HUDEP-2 (cell line): ENCODE results near the gene DIAPH3.
"Not testable (repeated sequence)": the region's sequence is repeated elsewhere in the genome, so short reads cannot be mapped to it uniquely, and the experiment has no call there.

Experiments
- DNase-seq, 76 experiments: peaks; one replicate each; lab custom pipeline; 2025; ENCODE audit not compliant: unreplicated experiment in 76 of 76; lab: John Stamatoyannopoulos, UW

The DIAPH3 gene

GRCh38 chr13:60108589-60108988, 55.1 kb downstream of the DIAPH3 start:
- peak in 3 of 76 experiments; percentile 3 to 17 (median 9) for DNase-seq

DNA sequence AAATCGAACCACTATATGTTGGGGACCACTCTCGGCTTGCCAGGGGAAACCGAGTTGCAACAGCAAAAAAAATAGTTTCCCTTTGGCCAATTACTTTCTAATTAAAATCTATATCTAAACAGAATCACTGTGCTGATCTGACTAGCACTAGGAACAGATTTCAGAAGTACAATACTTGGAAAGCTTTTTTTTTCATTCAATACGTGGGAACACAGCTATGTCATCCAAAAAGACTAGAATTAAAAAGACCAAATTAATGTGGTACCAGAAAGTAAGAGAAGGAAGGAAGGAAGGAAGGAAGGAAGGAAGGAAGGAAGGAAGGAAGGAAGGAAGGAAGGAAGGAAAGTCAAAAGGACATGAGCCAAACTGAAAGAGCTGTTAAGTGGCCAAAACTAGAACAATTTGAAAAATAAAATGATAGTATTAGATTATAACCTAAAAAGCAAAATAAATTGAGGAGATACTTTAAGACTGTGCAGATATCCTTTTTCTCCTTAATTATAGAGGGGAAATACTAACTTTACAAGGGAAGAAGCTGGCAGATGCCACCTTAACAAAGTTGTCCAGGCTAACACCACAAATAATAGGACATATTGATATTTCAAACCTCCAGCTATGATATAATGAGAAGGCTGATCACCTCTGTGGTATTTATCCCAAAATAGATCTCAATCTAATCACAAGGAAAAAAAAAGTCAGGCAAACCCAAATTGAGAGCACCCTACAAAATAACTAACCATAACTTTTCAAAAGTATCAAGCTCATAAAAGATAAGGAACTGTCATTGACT, 63.9 kb downstream of the DIAPH3 start:
- DNase-seq: no peak

DNA sequence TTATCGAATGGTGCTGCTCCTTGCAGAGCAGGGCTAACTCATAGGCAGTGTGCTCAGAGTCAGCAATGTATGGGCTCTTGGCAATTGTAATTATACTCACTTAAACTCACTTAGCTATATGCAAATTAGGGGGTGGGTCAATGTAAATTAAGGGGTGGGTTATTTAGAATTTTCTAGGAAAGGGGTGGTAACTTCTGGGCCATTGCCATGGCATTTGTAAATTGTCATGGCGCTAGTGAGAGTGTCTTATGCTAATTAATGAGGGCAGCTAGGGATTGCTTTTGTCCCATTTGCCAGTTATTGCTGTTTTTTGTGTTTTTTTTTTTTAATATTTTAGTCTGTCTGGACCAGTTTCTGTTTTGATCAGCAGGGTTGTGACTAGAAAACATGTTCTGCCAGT, 68.4 kb downstream of the DIAPH3 start:
- DNase-seq: no peak

DNA sequence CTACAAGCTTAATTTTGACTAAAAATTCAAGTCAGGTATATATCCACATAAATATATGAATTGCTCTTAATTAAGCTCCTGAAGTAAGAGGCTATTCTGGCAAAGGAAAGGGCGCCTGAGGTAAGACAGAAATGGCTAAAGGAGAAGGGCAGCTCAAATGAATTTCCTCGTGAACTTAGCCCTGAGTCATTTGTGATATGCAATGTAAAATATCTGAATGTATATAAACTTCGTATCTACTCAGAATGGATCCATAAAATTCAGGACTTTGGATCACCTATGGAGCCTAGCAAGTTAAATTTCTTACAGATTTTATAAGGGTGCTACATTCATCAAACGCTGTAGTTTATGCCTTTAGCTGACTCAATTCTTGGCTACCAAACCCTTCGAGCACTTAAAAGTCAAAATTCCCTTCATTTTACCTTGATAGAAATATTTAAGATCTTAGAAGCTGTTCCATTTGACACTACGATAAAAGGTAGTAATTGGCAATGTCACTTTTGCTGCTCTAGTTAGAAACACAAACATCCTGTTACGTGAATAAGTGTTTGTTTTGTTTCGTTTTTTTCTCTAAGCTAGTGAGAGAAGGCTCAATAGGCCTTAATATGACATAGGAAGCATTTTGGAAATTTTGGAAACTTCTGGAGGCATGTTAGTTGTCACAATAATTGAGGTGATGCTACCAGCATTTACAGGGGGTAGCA, 69.2 kb downstream of the DIAPH3 start:
- no peak for DNase-seq

DNA sequence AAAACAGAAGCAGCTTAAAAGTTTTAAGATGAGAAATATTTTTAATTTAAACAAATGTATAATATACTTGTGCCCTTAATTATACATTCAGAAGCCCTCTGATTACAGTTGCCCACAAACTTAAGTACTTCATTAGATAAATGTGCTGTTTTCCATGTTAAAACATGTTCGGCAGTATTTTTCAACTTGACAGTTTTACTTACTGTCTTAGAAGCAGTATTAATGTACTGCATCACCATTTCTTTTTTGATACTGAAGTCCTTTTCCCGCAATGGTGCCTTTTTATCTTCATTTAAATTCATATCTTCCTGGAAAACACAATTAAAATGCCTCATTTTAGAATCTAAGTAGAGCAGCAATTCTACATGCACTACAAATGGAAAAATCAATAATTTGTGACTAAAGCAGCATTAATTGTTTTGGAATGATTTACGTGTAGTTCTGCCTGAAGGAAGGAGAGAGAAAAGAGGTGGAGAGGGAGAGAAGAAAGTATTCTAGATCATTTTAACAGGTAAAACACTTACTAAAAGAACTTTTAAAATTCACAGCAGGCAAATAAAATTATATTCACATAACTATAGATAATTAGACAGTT, 70.2 kb downstream of the DIAPH3 start:
- no peak for DNase-seq

DNA sequence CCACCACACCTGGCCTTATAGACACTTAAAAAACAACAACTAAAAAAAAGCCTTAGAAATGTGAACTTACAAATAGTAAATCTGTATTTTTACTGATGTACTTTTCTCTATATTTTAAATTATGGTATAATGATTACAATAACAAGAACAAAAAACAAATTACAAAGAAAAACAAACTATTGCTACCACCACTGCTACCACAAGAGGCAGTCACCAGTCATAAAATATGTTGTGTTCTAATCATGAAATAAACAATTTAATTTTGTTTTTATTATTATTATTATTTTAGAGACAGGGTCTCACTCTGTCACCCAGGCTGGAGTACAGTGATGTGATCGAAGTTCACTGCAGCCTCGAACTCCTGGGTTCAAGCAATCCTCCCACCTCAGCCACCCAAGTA, 72.2 kb downstream of the DIAPH3 start:
- no peak for DNase-seq

GRCh38 chr13:60090574-60090973, 73.2 kb downstream of the DIAPH3 start:
- no peak for DNase-seq

DNA sequence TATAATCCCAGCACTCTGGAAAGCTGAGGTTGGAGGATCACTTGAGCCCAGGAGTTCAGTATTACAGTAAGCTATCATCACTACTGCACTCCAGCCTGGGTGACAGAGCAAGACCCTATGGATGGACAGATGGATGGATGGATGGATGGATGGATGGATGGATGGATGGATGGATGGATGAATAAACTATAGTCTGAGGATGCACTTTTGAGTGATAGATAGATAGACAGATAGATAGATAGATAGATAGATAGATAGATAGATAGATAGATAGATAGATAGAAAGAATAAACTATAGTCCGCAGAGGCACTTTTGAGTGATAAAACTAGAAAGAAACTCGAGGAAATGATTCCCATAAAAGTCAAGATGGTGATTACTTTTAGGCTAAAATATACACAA, 79.9 kb downstream of the DIAPH3 start:
- not testable (repeated sequence) for DNase-seq

DNA sequence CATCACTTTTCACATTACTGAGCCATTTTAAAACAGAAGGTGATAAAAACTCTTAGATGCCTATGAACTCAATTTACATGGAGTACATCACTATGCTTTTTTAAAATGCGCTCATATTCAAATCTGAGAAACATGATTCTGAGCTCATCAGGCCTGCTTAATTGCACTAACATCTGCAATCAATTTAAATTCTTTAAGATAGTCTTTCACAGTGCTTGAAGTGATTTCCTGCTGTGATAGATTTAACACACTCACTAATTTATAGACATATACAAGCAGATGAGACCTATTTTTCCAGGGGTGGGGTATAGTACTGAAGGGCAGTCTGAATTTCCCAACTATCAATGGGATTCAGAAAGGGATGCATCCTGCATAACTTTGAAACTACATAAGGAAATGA, 82.9 kb downstream of the DIAPH3 start:
- no peak for DNase-seq

- DNase-seq: no peak
Observed at GRCh38 chr13:60078226-60078625, 85.5 kb downstream of the DIAPH3 start.

GRCh38 chr13:60075850-60076249, 87.9 kb downstream of the DIAPH3 start:
- DNase-seq: no peak

DNA sequence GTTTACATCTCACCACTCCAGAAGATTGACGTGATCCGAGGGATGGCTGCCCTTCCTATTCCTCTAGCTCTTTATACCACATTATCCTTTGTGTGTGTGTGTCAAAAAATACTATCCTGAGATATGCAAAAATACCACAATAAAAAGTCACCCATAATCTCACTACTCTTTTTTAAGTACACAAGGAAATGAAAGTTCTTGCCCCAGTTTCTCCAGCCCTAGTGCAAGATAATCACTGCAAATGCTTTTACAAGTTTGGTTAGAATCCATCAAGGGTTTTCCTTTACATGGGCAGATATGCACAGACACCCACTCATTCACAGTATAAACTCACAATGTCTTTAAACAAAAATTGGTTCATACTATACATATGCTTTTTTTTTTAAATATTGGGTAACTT, 89.3 kb downstream of the DIAPH3 start:
- DNase-seq: no peak

- DNase-seq: no peak
Observed at GRCh38 chr13:60066226-60066625, 97.5 kb downstream of the DIAPH3 start.

DNA sequence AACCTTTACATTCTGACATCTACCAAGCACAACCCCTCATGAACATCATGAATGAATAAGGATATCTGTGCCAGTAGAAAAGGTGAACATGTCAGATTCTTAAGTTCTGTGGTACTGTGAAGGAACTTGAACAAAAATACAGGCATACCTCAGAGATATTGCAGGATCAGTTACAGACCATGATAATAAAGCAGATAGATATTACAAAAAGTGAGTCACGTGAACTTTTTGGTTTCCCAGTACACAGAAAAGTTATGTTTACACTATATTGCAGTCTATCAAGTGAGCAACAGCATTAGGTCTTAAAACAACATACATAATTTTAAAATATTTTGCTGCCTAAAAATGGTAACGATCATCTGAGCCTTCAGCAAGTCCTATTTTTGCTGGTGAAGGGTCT, 101.2 kb downstream of the DIAPH3 start:
- DNase-seq: no peak

GRCh38 chr13:60061737-60062136, 102.0 kb downstream of the DIAPH3 start:
- no peak for DNase-seq

- no peak for DNase-seq
Observed at GRCh38 chr13:60051754-60052285, 111.9 kb downstream of the DIAPH3 start.

- DNase-seq: not testable (repeated sequence)
Observed at GRCh38 chr13:60048353-60048752, 115.4 kb downstream of the DIAPH3 start.

- DNase-seq: no peak
Observed at GRCh38 chr13:60047918-60048317, 115.8 kb downstream of the DIAPH3 start.

GRCh38 chr13:60044321-60044720, 119.4 kb downstream of the DIAPH3 start:
- DNase-seq: no peak

DNA sequence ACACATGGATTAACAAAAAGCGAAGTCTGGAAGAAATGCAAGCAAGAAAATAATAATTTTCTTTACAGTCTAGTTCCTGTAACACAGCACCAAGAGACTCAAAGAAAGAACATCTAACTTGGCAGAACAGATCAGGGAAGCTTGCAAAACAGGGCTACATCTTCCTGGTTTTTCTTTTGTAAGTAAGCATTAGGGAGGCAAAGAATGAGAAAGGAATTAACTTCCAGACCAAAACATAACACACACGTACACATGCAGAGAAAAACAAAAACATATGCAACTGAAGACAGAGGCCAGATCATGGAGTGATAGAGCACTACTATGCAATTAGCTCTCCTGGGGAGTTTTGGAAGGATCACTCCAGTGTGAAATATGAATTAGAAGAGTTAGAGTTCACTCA, 120.5 kb downstream of the DIAPH3 start:
- no peak for DNase-seq

DNA sequence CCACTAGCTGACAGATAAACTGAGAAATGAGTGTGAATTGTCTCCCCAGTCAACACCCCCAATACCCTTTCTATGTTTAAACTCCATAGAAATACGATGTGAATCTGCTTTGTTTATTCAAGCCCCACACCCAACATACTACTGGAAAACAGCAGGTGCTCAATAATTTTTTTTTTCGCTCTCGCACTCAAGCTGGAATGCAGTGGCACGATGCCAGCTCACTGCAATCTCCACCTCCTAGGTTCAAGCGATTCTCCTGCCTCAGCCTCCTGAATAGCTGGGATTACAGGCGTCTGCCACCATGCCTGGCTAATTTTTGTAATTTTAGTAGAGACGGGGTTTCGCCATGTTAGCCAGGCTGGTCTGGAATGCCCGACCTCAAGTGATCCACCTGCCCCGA, 123.1 kb downstream of the DIAPH3 start:
- DNase-seq: not testable (repeated sequence)

- DNase-seq: no peak
Observed at GRCh38 chr13:60035874-60036273, 127.9 kb downstream of the DIAPH3 start.
